ENCODE measurements around the gene IL1B.

The IL1B gene

DNA sequence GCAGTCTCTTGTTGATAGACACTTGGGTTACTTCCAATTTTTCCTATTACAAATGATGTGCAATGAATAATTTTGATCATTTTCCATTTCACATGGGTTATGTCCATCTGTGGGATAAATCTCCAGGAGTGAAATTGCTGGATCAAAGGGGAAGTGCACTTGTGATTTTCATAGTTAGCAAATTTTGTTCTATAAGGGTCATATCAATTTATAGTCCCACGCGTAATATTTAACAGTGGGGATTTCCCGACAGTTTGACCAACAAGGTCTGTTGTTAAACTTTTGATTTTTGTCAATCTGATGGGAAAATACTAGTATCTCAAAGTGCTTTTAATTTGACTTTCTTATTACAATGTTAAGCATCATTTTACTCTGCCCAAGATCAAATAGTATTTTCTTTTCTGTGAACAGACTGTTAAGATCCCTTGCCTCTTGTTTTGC is 8.3 kb downstream of the IL1B start:
- DNase-seq: no peak

DNA sequence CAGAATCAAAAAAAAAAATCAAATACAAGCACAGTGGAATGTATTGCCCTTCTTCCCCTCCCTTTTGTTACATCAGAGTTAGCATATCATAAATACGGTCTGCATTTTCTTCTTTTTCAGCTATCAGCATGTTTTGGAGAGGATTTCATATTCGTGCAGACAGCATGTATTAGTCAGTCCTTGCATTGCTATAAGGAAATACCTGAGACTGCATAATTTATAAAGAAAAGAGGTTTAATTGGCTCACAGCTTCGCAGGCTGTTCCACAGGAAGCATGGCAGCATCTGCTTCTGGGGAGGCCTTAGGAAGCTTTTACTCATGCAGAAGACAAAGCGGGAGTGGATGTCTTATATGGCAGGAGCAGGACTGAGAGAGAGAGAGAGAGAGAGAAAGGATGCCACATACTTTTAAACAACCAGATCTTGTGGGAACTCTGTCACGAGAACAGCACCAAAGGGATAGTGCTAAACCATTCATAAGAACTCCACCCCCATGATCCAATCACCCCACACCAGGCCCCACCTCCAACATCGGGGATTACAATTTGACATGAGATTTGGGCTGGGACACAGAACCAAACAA is 8.9 kb downstream of the IL1B start:
- no peak for DNase-seq

DNA sequence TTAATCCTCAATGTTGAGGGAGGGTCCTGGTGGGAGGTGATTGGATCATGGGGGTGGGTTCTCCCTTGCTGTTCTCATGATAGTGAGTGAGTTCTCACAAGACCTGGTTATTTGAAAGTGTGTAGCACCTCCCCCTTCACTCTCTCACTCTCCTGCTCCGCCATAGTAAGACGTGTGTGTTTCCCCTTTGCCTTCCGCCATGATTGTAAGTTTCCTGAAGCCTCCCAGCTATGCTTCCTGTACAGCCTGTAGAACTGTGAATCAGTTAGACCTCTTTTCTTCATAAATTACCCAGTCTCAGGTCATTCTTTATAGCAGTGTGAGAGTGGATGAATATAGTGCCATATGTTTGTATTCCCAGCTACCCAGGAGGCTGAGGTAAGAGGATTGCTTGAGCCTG is 9.6 kb downstream of the IL1B start:
- DNase-seq: no peak

DNA sequence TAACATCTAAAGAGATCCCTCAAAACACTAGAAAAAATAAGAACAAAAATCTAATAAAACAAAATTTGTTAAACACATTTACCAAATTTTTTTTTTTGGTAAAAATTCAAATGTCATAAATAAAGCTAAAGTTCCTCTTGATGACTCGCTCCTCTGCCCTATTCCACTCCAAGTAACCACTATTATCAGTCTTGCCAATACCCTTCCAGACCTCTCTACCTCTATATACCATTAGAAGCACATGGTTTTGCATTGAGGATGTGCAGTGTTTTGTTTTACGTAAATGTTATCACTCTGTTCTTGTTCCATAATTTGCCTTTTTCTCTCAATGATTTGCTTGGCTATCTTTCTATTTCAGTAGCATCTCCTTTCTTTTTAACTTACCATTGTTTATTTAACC is 10.9 kb downstream of the IL1B start:
- DNase-seq: no peak

DNA sequence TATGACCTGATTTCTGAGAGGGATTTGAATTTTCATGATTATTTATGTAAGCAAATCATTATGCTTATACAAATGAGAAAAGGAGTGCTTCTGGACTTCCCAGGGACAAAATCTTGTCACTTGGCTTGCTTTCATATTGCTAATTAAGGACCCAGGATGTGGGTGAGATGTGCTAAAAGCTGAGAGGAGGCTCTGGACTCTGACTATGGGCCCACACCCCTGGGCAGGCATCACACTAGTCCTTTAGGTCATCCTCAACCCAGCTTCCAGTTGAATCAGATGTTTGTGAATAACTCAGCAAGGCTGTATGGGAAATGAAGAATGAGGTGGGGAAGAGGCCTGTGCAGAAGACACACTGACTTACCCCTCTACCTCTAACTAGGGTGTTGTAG is 11.9 kb downstream of the IL1B start:
- DNase-seq: no peak

GRCh38 chr2:112821682-112822081 is 14.9 kb downstream of the IL1B start:
- DNase-seq: no peak

GRCh38 chr2:112821142-112821541 is 15.4 kb downstream of the IL1B start:
- no peak for DNase-seq

DNA sequence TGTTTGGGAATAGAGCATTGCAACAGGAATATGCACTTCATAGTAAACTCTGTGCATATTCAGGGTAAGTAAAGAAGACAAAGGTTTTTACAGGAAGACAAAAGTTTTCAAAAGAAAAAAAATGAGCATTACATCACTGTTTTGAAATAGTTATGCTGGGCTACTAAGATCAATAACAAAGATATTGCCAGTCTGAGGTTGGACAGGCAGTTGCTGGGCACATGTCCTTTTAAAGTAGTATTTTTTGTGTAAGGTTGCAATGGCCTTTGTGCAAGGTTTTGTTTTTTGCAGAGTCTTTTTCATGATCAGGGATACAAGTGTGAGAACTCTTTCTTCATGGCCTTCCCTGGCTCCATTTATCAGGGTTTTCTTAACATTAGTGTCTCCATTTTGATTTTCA is 16.2 kb downstream of the IL1B start:
- no peak for DNase-seq

- no peak for DNase-seq
Measured at GRCh38 chr2:112819081-112819480, 17.5 kb downstream of the IL1B start.

DNA sequence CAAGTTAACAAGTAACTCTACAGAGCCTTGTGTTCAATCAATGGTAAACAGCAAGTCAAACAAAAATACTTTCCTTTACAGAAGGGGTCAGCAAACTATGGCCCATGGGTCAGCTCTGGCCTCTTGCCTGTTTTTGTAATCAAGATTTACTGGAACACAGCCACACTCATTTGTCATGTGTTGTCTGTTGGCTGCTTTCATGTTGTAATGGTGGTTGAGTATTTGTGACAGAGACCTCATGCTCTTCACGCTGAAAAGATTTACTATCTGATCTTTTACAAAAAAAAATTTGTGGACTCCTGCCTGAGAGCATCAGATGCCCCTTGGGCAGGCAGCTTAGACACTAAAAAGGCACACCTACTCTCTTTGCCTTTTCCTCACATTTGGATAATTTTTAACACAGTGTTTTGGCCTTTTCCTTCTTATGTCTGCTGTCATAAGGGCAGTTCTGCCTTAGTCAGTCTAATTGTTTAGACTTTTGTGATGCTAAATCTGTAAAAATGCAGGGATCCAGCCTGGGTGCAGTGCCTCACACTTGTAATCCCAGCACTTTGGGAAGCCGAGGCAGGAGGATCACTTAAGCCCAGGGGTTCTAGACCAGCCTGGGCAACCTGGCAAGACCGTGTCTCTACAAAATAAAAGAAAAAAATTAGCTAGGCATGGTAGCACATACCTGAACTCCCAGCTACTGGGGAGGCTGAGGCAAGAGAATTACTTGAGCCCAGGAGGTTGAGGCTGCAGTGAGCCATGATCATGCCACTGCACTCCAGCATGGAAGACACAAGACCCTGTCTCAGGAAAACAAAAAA is 18.3 kb downstream of the IL1B start:
- no peak for DNase-seq

DNA sequence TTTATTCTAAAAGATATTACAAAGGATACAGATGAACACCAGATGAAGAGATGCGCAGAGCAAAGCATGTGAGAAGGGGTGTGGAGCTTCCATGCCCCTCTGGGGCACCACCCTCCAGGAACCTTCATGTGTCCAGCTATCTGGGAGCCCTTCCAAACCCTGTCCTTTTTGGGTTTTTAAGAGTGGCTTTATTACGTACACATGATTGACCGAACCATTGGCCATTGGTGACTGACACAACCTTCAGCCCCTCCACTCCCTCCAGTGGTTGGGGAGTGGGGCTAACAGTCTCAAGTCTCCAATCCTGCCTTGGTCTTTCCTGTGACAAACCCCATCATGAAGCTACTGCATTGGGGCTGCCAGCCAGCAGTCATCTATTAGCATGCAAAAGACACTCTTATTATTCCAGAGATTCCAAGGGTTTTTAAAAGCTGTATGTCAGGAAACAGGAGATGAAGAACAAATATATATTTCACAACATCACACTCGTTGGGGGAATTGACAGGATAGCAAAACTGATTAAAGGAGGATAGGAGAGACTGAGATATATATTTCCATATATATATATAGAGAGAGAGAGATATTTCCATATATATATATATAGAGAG is 19.4 kb downstream of the IL1B start:
- DNase-seq: no peak

- no peak for DNase-seq
Measured at GRCh38 chr2:112814278-112814677, 22.3 kb downstream of the IL1B start.

GRCh38 chr2:112813280-112813966 is 23.2 kb downstream of the IL1B start:
- no peak for DNase-seq

- no peak for DNase-seq
Measured at GRCh38 chr2:112812318-112813267, 24.0 kb downstream of the IL1B start.

DNA sequence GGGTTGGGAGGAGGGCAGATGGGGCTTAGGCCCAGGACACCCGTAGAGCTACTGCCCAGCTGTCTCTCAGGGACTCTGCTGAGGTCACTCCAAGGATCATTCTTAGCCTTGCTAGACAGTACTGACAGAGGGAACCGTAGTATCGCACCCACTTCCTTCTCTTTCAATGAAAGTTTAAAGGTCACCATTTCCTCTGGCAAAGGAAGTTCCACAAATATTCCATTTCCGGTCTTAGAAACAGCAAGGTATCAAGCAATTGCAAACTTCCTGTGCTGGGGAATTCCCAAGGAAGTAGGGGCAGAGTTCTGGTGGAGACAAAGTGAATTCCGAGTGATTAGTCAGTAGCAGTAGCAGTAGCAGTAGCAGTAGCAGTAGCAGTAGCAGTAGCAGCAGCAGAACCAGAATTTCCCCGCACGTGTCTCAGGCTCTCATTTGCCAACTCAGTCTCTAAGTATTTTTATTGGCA is 24.7 kb downstream of the IL1B start:
- DNase-seq: no peak

DNA sequence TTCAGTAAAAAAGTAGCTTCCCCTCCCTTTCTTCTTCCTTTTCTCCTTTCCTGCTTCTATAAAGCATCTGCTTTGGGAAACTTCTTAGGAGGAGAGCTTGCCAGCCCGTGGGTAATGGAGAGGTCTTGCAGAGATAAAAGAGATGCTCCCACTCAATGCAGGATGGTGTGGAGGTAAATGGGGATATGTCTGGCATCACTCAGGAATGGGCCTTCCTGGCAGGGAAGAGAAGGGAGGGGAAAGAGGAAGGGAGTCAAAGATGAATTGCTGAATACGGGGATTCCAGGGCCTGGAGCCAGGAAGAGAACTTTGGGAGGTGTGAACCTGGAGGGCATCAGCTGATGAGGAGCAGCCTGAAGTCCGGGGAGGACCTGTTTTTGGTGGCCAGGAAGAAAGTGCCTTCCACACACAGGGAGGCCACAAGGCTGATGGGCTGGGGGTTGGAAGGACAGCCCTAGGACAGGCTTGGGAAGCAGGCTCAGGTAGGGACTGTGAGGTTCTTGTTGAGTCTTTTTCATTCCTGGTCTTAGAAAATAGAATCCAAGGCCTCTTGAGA is 25.2 kb downstream of the IL1B start:
- no peak for DNase-seq

DNA sequence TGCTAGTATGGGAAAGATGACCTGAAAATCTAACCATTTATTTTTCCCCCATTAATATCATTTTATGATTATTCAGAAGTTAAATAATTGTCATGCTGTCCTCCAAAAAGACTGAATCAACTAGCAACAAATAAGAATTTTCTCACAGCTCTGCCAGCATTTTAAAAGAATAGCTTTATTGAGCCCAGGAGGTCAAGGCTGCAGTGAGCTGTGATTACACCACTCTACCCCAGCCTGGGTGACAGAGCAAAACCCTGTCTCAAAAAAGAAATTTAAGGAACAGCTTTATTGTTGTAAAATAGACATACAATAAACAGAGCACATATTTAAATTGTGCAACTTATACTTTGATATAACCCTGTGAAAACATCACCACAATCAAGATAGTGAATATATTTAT is 27.5 kb downstream of the IL1B start:
- no peak for DNase-seq

DNA sequence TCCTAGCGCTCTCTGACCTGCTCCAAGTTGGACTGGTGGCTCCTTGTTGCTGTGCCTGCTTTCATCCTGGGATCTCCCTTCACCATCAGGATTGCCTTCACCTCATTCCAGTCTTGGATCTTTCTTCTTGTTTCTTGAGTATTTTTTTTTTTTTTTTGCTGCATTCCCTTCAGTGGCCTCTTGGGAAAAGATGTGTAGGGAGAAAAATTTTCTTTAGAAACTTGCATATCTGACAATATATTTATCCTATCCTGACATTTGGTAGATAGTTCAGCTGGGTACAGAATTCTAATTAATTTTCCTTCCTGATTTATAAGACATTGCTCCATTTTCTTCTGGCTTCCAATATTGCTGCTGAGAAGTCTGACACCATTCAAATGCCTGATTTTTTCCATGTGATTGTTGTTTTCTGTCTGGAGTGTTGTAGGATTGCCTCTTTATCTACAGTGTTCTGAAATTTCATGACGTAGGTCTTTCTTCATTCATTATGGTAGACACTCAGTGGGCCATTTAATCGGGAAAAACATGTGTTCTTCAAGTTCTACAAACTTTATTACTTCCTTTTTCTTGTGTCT is 29.3 kb downstream of the IL1B start:
- DNase-seq: no peak

GRCh38 chr2:112805542-112805941 is 31.0 kb downstream of the IL1B start:
- DNase-seq: no peak

DNA sequence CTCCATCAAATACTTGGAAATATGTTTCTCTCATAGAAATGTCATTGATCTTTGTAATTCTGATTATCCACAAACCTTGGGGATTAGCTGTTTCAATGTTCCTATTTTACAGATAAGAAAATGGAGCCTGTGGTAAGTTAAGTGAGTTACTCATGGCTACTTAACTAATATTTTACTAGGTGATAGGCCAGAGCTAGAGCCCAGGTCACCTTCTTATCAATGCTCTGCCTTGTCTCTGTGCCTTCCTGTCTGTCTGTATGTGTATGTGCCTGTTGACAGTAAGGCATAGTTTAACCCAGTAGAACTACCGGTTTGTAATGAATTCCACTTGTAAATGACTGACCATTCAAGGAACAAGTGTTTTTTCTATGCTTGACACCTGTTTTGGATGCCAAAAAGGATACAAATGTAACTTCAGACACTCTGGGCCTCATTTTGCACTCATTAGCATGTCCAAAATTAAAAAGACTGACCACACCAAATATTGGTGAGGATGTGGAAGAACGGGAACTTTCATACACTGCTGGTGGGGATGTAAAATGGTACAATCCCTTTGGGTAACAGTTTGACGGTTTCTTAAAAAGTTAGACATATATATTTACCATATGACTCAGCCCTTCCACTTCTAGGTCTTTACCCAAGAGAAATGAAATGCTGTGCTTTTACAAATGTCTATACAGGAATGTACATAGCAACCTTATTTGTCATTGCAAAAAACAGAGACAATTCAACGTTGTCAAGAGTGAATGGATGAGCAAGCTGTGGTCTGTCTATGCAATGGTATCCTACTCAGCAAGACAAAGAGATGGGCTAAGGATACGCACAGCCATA is 32.7 kb downstream of the IL1B start:
- no peak for DNase-seq
